ENCODE measurements around the gene FLNC. TPM values are rescaled to one million over a fixed set of nuclear protein-coding genes. Genes with fewer than 3 reads are reported as not detected.

The FLNC gene
- polyA plus RNA-seq, 1 of the 3 experiments (the other 2 are of a cell fraction), result 43.7 TPM

- peak; percentile 79 for TF ChIP-seq FOSL2 (IDR thresholded peaks at IDR 0.05; ENCODE audit: borderline replicate concordance, low read depth)
- TF ChIP-seq RXRA (IDR thresholded peaks at IDR 0.05; ENCODE audit: borderline replicate concordance, low read depth), result peak; percentile 44; the same call in 1 of the 2 replicates
- no peak for TF ChIP-seq RAD21 (IDR thresholded peaks at IDR 0.05; ENCODE audit: low read length)
- peak; percentile 54; the same call in 1 of the 2 replicates for TF ChIP-seq NFIC (IDR thresholded peaks at IDR 0.05; ENCODE audit: borderline replicate concordance)
- TF ChIP-seq GATA2 (CRISPR knock-in tag; IDR thresholded peaks at IDR 0.05), result no peak
- TF ChIP-seq NRF1 (IDR thresholded peaks at IDR 0.05; ENCODE audit: low read depth, low read length), result no peak
- TF ChIP-seq JUND (IDR thresholded peaks at IDR 0.05), result peak; percentile 63; the same call in 1 of the 2 replicates
- TF ChIP-seq MAX (IDR thresholded peaks at IDR 0.05; ENCODE audit: low read depth), result peak; percentile 71
- TF ChIP-seq CHD2 (IDR thresholded peaks at IDR 0.05; ENCODE audit: low read length, partially characterized antibody), result no peak
- peak; percentile 60; the same call in 1 of the 2 replicates for TF ChIP-seq POLR2AphosphoS5 (IDR thresholded peaks at IDR 0.05; ENCODE audit: low read depth, low read length)
- TF ChIP-seq EP300 (IDR thresholded peaks at IDR 0.05; ENCODE audit: borderline replicate concordance in 1 of 2, low read depth in 1 of 2, low read length in 1 of 2), result peak in 1 of 2 experiments; percentile 58; a peak in 1 of 4 replicates
- no peak for TF ChIP-seq RFX5 (IDR thresholded peaks at IDR 0.05; ENCODE audit: low read length)
- TF ChIP-seq EZH2phosphoT487 (IDR thresholded peaks at IDR 0.05; ENCODE audit: borderline replicate concordance, low read depth), result no peak
Measured at GRCh38 chr7:128827971-128828711, 2.1 kb upstream of the FLNC start (continued).

- CTCF ChIA-PET, result interaction anchor here (0.6 to 3.7 kb wide), 5 partner anchors 12 to 74 kb away, joined by 3 to 12 read pairs (median 5); partner anchors contain the start of gene ATP6V1F
- Histone ChIP-seq H3K9me2 (no peaks in the 10 kb centered on the region), H3K4me2 (peak overlapping the region; percentile 83), H3K27me3 (ENCODE audit: insufficient read depth) (no peaks in the 10 kb centered on the region), H3K27ac (ENCODE audit: low read depth in 2 of 2, low read length in 1 of 2) (peak overlapping the region; percentile 26 to 98; a peak in 3 of 4 replicates), H3K36me3 (replicated peaks in 1 of 2; ENCODE audit: control insufficient read depth in 1 of 2, insufficient read depth in 2 of 2, low read length in 1 of 2) (no peaks in the 10 kb centered on the region), H2AFZ (ENCODE audit: low read depth) (peak overlapping the region; percentile 63; the same call in 1 of the 2 replicates), H3K9ac (peak overlapping the region; percentile 64; the same call in 1 of the 2 replicates), H3K79me2 (ENCODE audit: insufficient read depth) (peaks cover 43% of the 10 kb centered on the region), H3K4me1 (ENCODE audit: control insufficient read depth in 1 of 2, insufficient read depth in 2 of 2, low read depth in 1 of 2, low read length in 1 of 2) (peaks cover 38 to 43% of the 10 kb centered on the region in 2 experiments; a peak in 3 of 4 replicates), H3F3A (replicated peaks; ENCODE audit: insufficient read depth) (peaks cover 48% of the 10 kb centered on the region), H3K9me3 (no peaks in the 10 kb centered on the region), H3K4me3 (ENCODE audit: low read depth in 2 of 2, low read length in 1 of 2) (peak overlapping the region; percentile 57 to 68; a peak in 3 of 4 replicates), H4K20me1 (ENCODE audit: insufficient read depth) (peaks cover 31% of the 10 kb centered on the region)
- peak; percentile 73 for DNase-seq
- TF ChIP-seq RXRA (IDR thresholded peaks at IDR 0.05; ENCODE audit: borderline replicate concordance, low read depth) (peak; percentile 92), POLR2AphosphoS5 (IDR thresholded peaks at IDR 0.05; ENCODE audit: low read depth, low read length) (peak; percentile 62; the same call in 1 of the 2 replicates), TEAD4 (IDR thresholded peaks at IDR 0.05; ENCODE audit: borderline replicate concordance, insufficient read depth) (peak; percentile 83), YY1 (IDR thresholded peaks at IDR 0.05; ENCODE audit: low read depth) (no peak), MEF2A (IDR thresholded peaks at IDR 0.05; ENCODE audit: borderline replicate concordance, low read depth) (peak; percentile 87; the same call in 1 of the 2 replicates), MAX (IDR thresholded peaks at IDR 0.05; ENCODE audit: low read depth) (peak; percentile 51), ZBTB33 (IDR thresholded peaks at IDR 0.05; ENCODE audit: borderline replicate concordance, low read depth) (peak; percentile 67; the same call in 1 of the 2 replicates), TCF12 (IDR thresholded peaks at IDR 0.05) (peak; percentile 83), MXI1 (IDR thresholded peaks at IDR 0.05; ENCODE audit: low read depth, low read length) (no peak), TAF1 (IDR thresholded peaks at IDR 0.05; ENCODE audit: borderline replicate concordance, low read depth, low read length) (0 out of 2 replicates have a peak, but pooled peaks have one; percentile 23), NFIC (IDR thresholded peaks at IDR 0.05; ENCODE audit: borderline replicate concordance) (peak; percentile 99), EP300 (IDR thresholded peaks at IDR 0.05; ENCODE audit: borderline replicate concordance in 1 of 2, low read depth in 1 of 2, low read length in 1 of 2) (peak in 1 of 2 experiments; percentile 87; a peak in 3 of 4 replicates), JUND (IDR thresholded peaks at IDR 0.05) (peak; percentile 99), SMC3 (IDR thresholded peaks at IDR 0.05; ENCODE audit: low read depth, low read length) (no peak), PBX3 (IDR thresholded peaks at IDR 0.05) (peak; percentile 71), FOSL2 (IDR thresholded peaks at IDR 0.05; ENCODE audit: borderline replicate concordance, low read depth) (peak; percentile 100), ELF1 (IDR thresholded peaks at IDR 0.05) (no peak; the same call in 1 of the 2 replicates)
- 7% methylated on average over 8 of the region's 13 CpGs for WGBS (ENCODE audit: low lambda C conversion rate)
- POLR2A ChIA-PET, result interaction anchor here (1.6 kb wide), 1 partner anchor 20 kb away, joined by 6 read pairs; no protein-coding TSS in a partner anchor
Measured at GRCh38 chr7:128829391-128830166, 627 bp upstream of the FLNC start.

Measured in SK-N-SH (cell line).